ENCODE data around the gene ARFGAP3. TPM values are rescaled to one million over a fixed set of nuclear protein-coding genes. Genes with fewer than 3 reads are reported as not detected.
A peak's percentile ranks its signal among the peaks of the same experiment; 100 is the strongest.

The ARFGAP3 gene
- total RNA-seq, 1 experiment from 2014 or later: 37.8 TPM

GRCh38 chr22:42769238-42769573, 87.9 kb downstream of the ARFGAP3 start:
- Mint-ChIP-seq H3K4me3 (ENCODE audit: low read depth, unreplicated experiment) (peak overlapping the region; percentile 75), H3K36me3 (ENCODE audit: insufficient read depth, unreplicated experiment) (peaks cover 27% of the 10 kb centered on the region), H3K27me3 (ENCODE audit: unreplicated experiment) (no peaks in the 10 kb centered on the region), H3K27ac (ENCODE audit: unreplicated experiment) (peak overlapping the region; percentile 88), H3K9me3 (ENCODE audit: low read depth, unreplicated experiment) (no peaks in the 10 kb centered on the region), H3K4me1 (ENCODE audit: low read depth, unreplicated experiment) (peaks cover 11% of the 10 kb centered on the region)
- DNase-seq: no peak
- intact Hi-C loops (cut with micrococcal nuclease; ENCODE audit: unreplicated experiment): no loop called here
- no peak for TF ChIP-seq CTCF (IDR thresholded peaks at IDR 0.05; ENCODE audit: unreplicated experiment)
- no TSS peak for BruUV-seq (replicated peaks)
- CTCF ChIA-PET: no interaction called here

- Mint-ChIP-seq H3K4me1 (ENCODE audit: low read depth, unreplicated experiment) (peaks cover 11% of the 10 kb centered on the region), H3K36me3 (ENCODE audit: insufficient read depth, unreplicated experiment) (peaks cover 27% of the 10 kb centered on the region), H3K27me3 (ENCODE audit: unreplicated experiment) (no peaks in the 10 kb centered on the region), H3K4me3 (ENCODE audit: low read depth, unreplicated experiment) (no peak overlapping the region), H3K27ac (ENCODE audit: unreplicated experiment) (no peak overlapping the region), H3K9me3 (ENCODE audit: low read depth, unreplicated experiment) (no peaks in the 10 kb centered on the region)
- no TSS peak for BruUV-seq (replicated peaks)
- no peak for TF ChIP-seq CTCF (IDR thresholded peaks at IDR 0.05; ENCODE audit: unreplicated experiment)
- intact Hi-C loops (cut with micrococcal nuclease; ENCODE audit: unreplicated experiment): no loop called here
- DNase-seq: no peak
- CTCF ChIA-PET: no interaction called here
Measured at GRCh38 chr22:42768385-42769035, 88.6 kb downstream of the ARFGAP3 start.

GRCh38 chr22:42766860-42767259, 90.2 kb downstream of the ARFGAP3 start:
- Mint-ChIP-seq H3K4me3 (ENCODE audit: low read depth, unreplicated experiment) (no peak overlapping the region), H3K9me3 (ENCODE audit: low read depth, unreplicated experiment) (no peaks in the 10 kb centered on the region), H3K36me3 (ENCODE audit: insufficient read depth, unreplicated experiment) (peaks cover 21% of the 10 kb centered on the region), H3K27ac (ENCODE audit: unreplicated experiment) (no peak overlapping the region), H3K4me1 (ENCODE audit: low read depth, unreplicated experiment) (peaks cover 11% of the 10 kb centered on the region), H3K27me3 (ENCODE audit: unreplicated experiment) (no peaks in the 10 kb centered on the region)
- TF ChIP-seq CTCF (IDR thresholded peaks at IDR 0.05; ENCODE audit: unreplicated experiment): no peak
- CTCF ChIA-PET: no interaction called here
- intact Hi-C loops (cut with micrococcal nuclease; ENCODE audit: unreplicated experiment): no loop called here
- no TSS peak for BruUV-seq (replicated peaks)
- DNase-seq: no peak

GRCh38 chr22:42764895-42765363, 92.1 kb downstream of the ARFGAP3 start:
- peaks cover 16% of the 10 kb centered on the region for H3K36me3 Mint-ChIP-seq (ENCODE audit: insufficient read depth, unreplicated experiment)
- H3K9me3 Mint-ChIP-seq (ENCODE audit: low read depth, unreplicated experiment): no peaks in the 10 kb centered on the region
- H3K4me1 Mint-ChIP-seq (ENCODE audit: low read depth, unreplicated experiment): peaks cover 10% of the 10 kb centered on the region
- no peak for DNase-seq
- CTCF ChIA-PET: interaction anchor here (0.7 to 1.1 kb wide), 2 partner anchors 11 to 28 kb away, joined by 4 to 7 read pairs; no protein-coding TSS in a partner anchor
- intact Hi-C loops (cut with micrococcal nuclease; ENCODE audit: unreplicated experiment): no loop called here
- no peak overlapping the region for H3K27ac Mint-ChIP-seq (ENCODE audit: unreplicated experiment)
- no peak for TF ChIP-seq CTCF (IDR thresholded peaks at IDR 0.05; ENCODE audit: unreplicated experiment)
- H3K4me3 Mint-ChIP-seq (ENCODE audit: low read depth, unreplicated experiment): no peak overlapping the region
- no peaks in the 10 kb centered on the region for H3K27me3 Mint-ChIP-seq (ENCODE audit: unreplicated experiment)
- no TSS peak for BruUV-seq (replicated peaks)
